Measurements from ENCODE around the gene ANKRD61. TPM values are rescaled to one million over a fixed set of nuclear protein-coding genes. Genes with fewer than 3 reads are reported as not detected.

The ANKRD61 gene
- polyA plus RNA-seq, 1 donor from 2014 or later = not detected

GRCh38 chr7:6032167-6032566 is 991 bp downstream of the ANKRD61 start:
- no peak for TF ChIP-seq CTCF (IDR thresholded peaks at IDR 0.05; ENCODE audit: poor library complexity, severe bottlenecking)
- no peak for TF ChIP-seq TAF1 (IDR thresholded peaks at IDR 0.05; ENCODE audit: low read depth)
- TF ChIP-seq EZH2 (IDR thresholded peaks at IDR 0.05; ENCODE audit: borderline replicate concordance, insufficient read depth, low read length, poor library complexity, severe bottlenecking) = no peak
- no peak for TF ChIP-seq EP300 (conservative IDR thresholded peaks at IDR 0.05; ENCODE audit: poor library complexity, severe bottlenecking)
- no peak for TF ChIP-seq SMC3 (conservative IDR thresholded peaks at IDR 0.05; ENCODE audit: poor library complexity)
- TF ChIP-seq MXI1 (conservative IDR thresholded peaks at IDR 0.05; ENCODE audit: poor library complexity, severe bottlenecking) = no peak
- TF ChIP-seq REST (IDR thresholded peaks at IDR 0.05; ENCODE audit: borderline replicate concordance) = no peak
- TF ChIP-seq RAD21 (conservative IDR thresholded peaks at IDR 0.05) = no peak
- H3K36me3 ChIP-seq (ENCODE audit: insufficient read depth, low read length) = peaks cover 15% of the 10 kb centered on the region
- no peaks in the 10 kb centered on the region for H3K79me2 ChIP-seq (replicated peaks; ENCODE audit: insufficient read depth, low read length)
- H3K27ac ChIP-seq (ENCODE audit: low read length) = no peak overlapping the region
- H3F3A ChIP-seq (ENCODE audit: insufficient read depth, low read length, poor library complexity, severe bottlenecking) = no peaks in the 10 kb centered on the region
- H4K20me1 ChIP-seq (ENCODE audit: insufficient read depth) = no peaks in the 10 kb centered on the region
- H3K9ac ChIP-seq (ENCODE audit: low read length) = no peak overlapping the region
- H2AFZ ChIP-seq (ENCODE audit: low read depth, low read length) = no peak overlapping the region
- H3K27me3 ChIP-seq (ENCODE audit: insufficient read depth, low read depth, low read length) = no peaks in the 10 kb centered on the region
- H3K9me3 ChIP-seq (ENCODE audit: low read length) = no peaks in the 10 kb centered on the region
- H3K4me3 ChIP-seq (ENCODE audit: low read length) = no peak overlapping the region
- H3K4me2 ChIP-seq (ENCODE audit: low read length) = no peak overlapping the region
- H3K9me2 ChIP-seq (ENCODE audit: insufficient read depth, low read length) = no peaks in the 10 kb centered on the region

GRCh38 chr7:6032641-6033040 is 1.5 kb downstream of the ANKRD61 start:
- Histone ChIP-seq H3K27me3 (ENCODE audit: insufficient read depth, low read depth, low read length) (no peaks in the 10 kb centered on the region), H2AFZ (ENCODE audit: low read depth, low read length) (no peak overlapping the region), H3K4me3 (ENCODE audit: low read length) (no peak overlapping the region), H3K9me3 (ENCODE audit: low read length) (no peaks in the 10 kb centered on the region), H3K9me2 (ENCODE audit: insufficient read depth, low read length) (no peaks in the 10 kb centered on the region), H4K20me1 (ENCODE audit: insufficient read depth) (no peaks in the 10 kb centered on the region), H3K4me2 (ENCODE audit: low read length) (no peak overlapping the region), H3K36me3 (ENCODE audit: insufficient read depth, low read length) (peaks cover 15% of the 10 kb centered on the region), H3F3A (ENCODE audit: insufficient read depth, low read length, poor library complexity, severe bottlenecking) (no peaks in the 10 kb centered on the region), H3K79me2 (replicated peaks; ENCODE audit: insufficient read depth, low read length) (no peaks in the 10 kb centered on the region), H3K9ac (ENCODE audit: low read length) (no peak overlapping the region), H3K27ac (ENCODE audit: low read length) (no peak overlapping the region)
- no peak for TF ChIP-seq RAD21 (conservative IDR thresholded peaks at IDR 0.05)
- no peak for TF ChIP-seq EZH2 (IDR thresholded peaks at IDR 0.05; ENCODE audit: borderline replicate concordance, insufficient read depth, low read length, poor library complexity, severe bottlenecking)
- TF ChIP-seq POLR2AphosphoS5 (IDR thresholded peaks at IDR 0.05) = no peak
- TF ChIP-seq REST (IDR thresholded peaks at IDR 0.05; ENCODE audit: borderline replicate concordance) = no peak
- no peak for TF ChIP-seq EP300 (conservative IDR thresholded peaks at IDR 0.05; ENCODE audit: poor library complexity, severe bottlenecking)
- no peak for TF ChIP-seq CTCF (IDR thresholded peaks at IDR 0.05; ENCODE audit: poor library complexity, severe bottlenecking)
- TF ChIP-seq TAF1 (IDR thresholded peaks at IDR 0.05; ENCODE audit: low read depth) = no peak
- no peak for TF ChIP-seq SMC3 (conservative IDR thresholded peaks at IDR 0.05; ENCODE audit: poor library complexity)
- no peak for TF ChIP-seq MXI1 (conservative IDR thresholded peaks at IDR 0.05; ENCODE audit: poor library complexity, severe bottlenecking)
